GM11168 (cell line): ENCODE data around the gene CRYBG1.

ENCODE experiments used
- in situ Hi-C: fragments of 300-500 bp; cut with MboI; formaldehyde crosslinking; loops from one replicate; pipeline ENCODE4 v1.12.0; 2022; ENCODE audit warnings: low sequenced_read_pairs; ENCODE audit not compliant: unreplicated experiment

CRYBG1 gene

GRCh38 chr6:106488494-106489370, 128.2 kb downstream of the CRYBG1 start:
- in situ Hi-C loops: no loop called here

- in situ Hi-C loops: no loop called here
Observed at GRCh38 chr6:106490030-106490429, 129.5 kb downstream of the CRYBG1 start.

GRCh38 chr6:106490436-106490835, 129.9 kb downstream of the CRYBG1 start:
- in situ Hi-C loops: no loop called here

DNA sequence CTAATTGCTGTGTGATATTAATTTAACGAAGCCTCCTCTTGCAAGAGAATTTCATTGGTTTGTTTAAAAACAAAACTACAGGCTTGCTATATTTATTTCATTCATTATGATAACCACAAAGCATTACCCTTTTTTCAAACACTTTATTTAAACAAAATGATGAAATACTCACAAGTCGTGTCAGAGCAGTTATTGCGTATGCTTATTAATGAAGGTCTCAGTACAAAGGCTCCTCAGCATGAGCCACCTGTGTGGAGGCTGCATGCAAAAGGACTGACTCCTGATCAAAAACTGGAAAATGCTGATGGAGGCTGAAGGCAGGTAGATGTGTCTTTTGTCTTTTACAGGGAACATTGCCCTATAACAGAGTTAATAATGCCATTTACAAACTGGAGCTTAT, 130.5 kb downstream of the CRYBG1 start:
- in situ Hi-C loops: no loop called here

- in situ Hi-C loops: no loop called here
Observed at GRCh38 chr6:106495014-106495413, 134.5 kb downstream of the CRYBG1 start.

DNA sequence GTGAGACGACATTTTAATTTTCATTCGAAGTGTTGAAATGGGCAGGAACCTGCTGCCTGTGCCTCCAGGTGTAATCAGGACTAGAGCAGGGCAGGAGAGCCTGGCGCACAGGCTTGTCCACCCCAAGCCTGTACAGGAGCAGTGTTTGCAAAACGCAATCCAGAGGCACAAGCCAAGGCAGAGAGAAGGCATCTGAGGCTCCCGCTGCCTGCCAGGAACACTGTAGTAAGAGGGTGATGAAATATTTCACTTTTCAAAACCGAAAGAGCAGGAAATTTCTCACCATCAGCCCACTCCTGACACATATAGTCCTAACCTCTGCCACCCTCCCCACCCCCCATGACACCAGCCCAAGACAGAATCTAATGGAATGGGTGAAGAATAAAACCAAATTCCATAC, 136.3 kb downstream of the CRYBG1 start:
- in situ Hi-C loops: no loop called here

DNA sequence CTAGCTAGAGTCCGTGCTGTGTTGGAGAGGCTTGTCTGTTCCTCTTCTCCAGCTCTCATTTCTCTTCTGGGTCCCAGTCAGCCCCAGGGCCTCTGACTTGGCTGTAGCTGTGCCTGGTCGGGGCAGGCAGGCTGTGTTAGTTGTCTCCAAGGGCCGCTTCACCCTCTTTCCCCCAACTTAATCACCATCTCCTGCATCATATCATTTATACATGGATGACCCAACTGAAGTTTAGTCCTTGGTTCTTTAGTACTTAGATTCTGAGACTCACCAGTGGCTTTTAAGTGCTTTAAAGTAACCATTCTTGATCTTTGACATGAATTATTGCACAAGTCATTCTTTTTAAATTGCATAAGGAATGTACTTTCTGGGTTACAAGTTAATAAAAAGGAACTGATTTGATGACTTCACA, 141.4 kb downstream of the CRYBG1 start:
- in situ Hi-C loops: loop anchor here (25.0 kb wide), 1 partner anchor 365 kb away; no protein-coding TSS in a partner anchor

GRCh38 chr6:106502559-106502958, 142.0 kb downstream of the CRYBG1 start:
- in situ Hi-C loops: loop anchor here (25.0 kb wide), 1 partner anchor 365 kb away; no protein-coding TSS in a partner anchor

GRCh38 chr6:106508277-106508676, 147.8 kb downstream of the CRYBG1 start:
- in situ Hi-C loops: loop anchor here (25.0 kb wide), 1 partner anchor 371 kb away; no protein-coding TSS in a partner anchor

GRCh38 chr6:106508834-106509233, 148.3 kb downstream of the CRYBG1 start:
- in situ Hi-C loops: loop anchor here (25.0 kb wide), 1 partner anchor 372 kb away; no protein-coding TSS in a partner anchor

GRCh38 chr6:106509420-106510089, 149.0 kb downstream of the CRYBG1 start:
- in situ Hi-C loops: loop anchor here (25.0 kb wide), 1 partner anchor 372 kb away; no protein-coding TSS in a partner anchor

DNA sequence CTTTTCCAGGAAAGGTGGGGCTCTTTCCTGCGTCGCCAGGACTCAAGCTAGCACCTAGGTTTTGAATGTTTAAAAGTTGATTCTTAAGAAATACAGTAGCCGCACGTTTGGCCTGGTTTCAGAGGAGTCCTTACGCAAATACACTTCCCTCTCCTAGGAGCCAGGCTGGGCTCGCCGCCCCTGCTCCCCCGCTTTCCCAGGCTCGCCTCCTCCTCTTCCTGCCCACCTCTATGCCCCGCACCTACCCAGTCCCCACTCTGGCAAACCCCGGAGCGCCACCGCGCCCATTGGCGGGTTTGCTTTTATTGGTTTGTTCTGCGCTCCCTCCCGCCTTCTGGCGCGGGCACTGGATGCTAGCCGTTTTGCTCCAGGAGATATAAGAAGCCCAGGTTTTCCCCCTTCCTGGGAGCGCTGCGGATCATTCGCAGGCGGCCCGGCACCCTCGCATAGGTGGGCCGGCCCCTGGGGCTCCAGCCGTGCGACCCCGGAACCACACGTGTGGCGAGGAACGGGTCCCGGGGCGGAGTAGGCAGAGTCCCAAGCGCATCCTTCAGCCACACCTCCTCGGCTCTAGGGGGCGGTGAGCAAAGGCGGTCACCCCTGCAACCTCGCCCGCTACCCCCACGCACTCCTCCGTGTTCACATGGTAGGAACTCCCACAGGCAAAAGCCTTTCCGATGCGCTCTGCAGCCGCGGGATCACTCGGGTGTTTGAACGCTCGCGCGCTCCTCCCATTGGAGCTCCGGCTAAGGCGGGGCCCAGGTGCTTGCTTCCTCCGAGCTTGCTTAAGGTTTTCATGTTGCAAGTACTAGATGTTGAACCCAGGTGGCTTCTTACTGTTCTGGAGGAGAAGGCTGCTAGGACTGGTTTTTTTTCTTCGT, 149.8 kb downstream of the CRYBG1 start:
- in situ Hi-C loops: loop anchor here (25.0 kb wide), 1 partner anchor 373 kb away; no protein-coding TSS in a partner anchor

- in situ Hi-C loops: loop anchor here (25.0 kb wide), 1 partner anchor 374 kb away; no protein-coding TSS in a partner anchor
Observed at GRCh38 chr6:106511288-106512047, 151.0 kb downstream of the CRYBG1 start.

- in situ Hi-C loops: loop anchor here (25.0 kb wide), 1 partner anchor 375 kb away; no protein-coding TSS in a partner anchor
Observed at GRCh38 chr6:106512048-106512967, 151.8 kb downstream of the CRYBG1 start.

DNA sequence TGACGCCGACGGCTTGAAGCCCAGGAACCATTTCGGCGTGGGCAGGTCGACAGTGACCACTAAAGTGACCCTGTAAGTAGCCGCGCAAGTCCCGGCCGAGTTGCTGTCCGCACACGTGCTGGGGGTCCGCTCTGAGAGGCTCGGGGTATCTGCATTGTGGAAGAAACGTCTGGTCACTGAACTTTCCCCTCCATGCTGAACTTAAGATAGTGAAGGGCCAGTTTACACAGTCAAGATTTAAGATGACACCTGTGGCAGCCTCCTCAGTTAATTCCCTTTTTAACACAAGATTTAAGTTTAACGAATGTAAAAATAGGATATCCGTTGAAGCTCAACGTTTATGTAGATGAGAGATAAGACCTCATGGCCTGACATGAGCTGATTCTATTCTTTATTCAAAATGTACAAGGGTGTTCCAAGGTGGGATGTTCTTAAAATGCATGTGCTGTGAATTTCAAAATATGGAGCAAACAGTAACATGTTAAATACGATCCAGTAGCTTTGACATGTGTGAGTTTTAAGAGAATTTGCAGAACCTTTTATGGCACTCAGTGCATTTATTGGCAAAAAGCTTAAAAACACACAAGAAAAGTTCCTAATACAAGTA, 152.6 kb downstream of the CRYBG1 start:
- in situ Hi-C loops: loop anchor here (25.0 kb wide), 1 partner anchor 376 kb away; no protein-coding TSS in a partner anchor

- in situ Hi-C loops: loop anchor here (25.0 kb wide), 1 partner anchor 377 kb away; no protein-coding TSS in a partner anchor
Observed at GRCh38 chr6:106513808-106514582, 153.5 kb downstream of the CRYBG1 start.

DNA sequence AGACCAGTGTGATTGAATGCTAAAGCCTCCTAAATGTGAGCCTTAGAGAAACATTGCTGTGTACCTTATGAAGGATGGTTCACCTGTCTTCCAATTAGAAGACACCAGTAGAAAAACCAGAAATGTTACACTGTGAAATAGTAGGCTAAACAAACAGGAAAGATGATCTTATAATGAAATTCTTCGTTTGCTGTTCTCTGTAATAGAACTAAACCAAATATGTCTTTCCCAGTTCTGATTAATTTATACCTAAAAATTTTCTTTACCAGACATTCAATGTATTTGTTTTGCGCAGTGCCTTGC, 154.0 kb downstream of the CRYBG1 start:
- in situ Hi-C loops: loop anchor here (25.0 kb wide), 1 partner anchor 377 kb away; no protein-coding TSS in a partner anchor
